Gastroesophageal sphincter (tissue), 4 donors: ENCODE data around the gene RBM39. TPM values are rescaled to one million over a fixed set of nuclear protein-coding genes. Genes with fewer than 3 reads are reported as not detected.
A peak's percentile ranks its signal among the peaks of the same experiment; 100 is the strongest.

Experiments
- ATAC-seq: fragments of 150-250 bp; one replicate; pipeline ENCODE4 v1.9.1; 2016; ENCODE audit warnings: mild to moderate bottlenecking, moderate library complexity
- H3K27ac ChIP-seq, 4 donors: fragments of 200-600 bp; sonication (generic) in 3 of 4; 1 replicate in 3 of 4; 2 replicates in 1 of 4; pipeline ENCODE4 v1.5.1; 2016 to 2019
- H3K27me3 ChIP-seq: fragments of 200-600 bp; sonication (generic); one replicate; pipeline ENCODE4 v1.5.1; 2019
- H3K36me3 ChIP-seq, 2 donors: fragments of 200-600 bp; sonication (generic); one replicate each; pipeline ENCODE4 v1.5.1; 2019; ENCODE audit warnings: control low read depth in 1 of 2
- H3K4me1 ChIP-seq, 3 donors: fragments of 200-600 bp; sonication (generic); 1 replicate in 2 of 3; 2 replicates in 1 of 3; pipeline ENCODE4 v1.5.1; 2016 to 2019; ENCODE audit warnings: control low read depth in 2 of 3
- H3K4me3 ChIP-seq, 2 donors: fragments of 200-600 bp; sonication (generic); one replicate each; pipeline ENCODE4 v1.5.1; 2019; ENCODE audit warnings: mild to moderate bottlenecking in 1 of 2, moderate library complexity in 1 of 2
- H3K9me3 ChIP-seq, 3 donors: fragments of 200-600 bp; sonication (generic); one replicate each; pipeline ENCODE4 v1.5.1; 2017 to 2019; ENCODE audit warnings: control low read depth in 2 of 3
- EP300 ChIP-seq: sonication (generic); formaldehyde crosslinking; IDR thresholded peaks from one replicate; pipeline ENCODE4 v1.6.1; 2017; ENCODE audit warnings: antibody characterized with exemption, mild to moderate bottlenecking
- POLR2A ChIP-seq, 2 donors: fragments of 450-650 bp; IDR thresholded peaks; one replicate each; pipeline ENCODE4 v1.6.1; 2017; ENCODE audit warnings: antibody characterized with exemption in 2 of 2, mild to moderate bottlenecking in 2 of 2, moderate library complexity in 1 of 2
- POLR2AphosphoS5 ChIP-seq: sonication (generic); formaldehyde crosslinking; IDR thresholded peaks from one replicate; pipeline ENCODE4 v1.6.1; 2017; ENCODE audit warnings: antibody characterized with exemption
- WGBS, 2 donors: methylation state at CpG; one replicate each; pipeline ENCODE4 v1.1.5; 2018; ENCODE audit warnings: low coverage in 1 of 2; 5-methylcytosine and 5-hydroxymethylcytosine counted together
- total RNA-seq, 4 donors: library from RNA; depleted of rRNA; stranded (reverse); fragments of >200 nt; gene quantifications; one replicate each; pipeline ENCODE4 v1.1.0, GENCODE V29; 2016
- TF ChIP-seq, protein P1 (sequence below), 4 experiments: fragments of 200-600 bp in 2 of 4; fragments of 450-650 bp in 2 of 4; sonication (generic) in 1 of 4; IDR thresholded peaks; one replicate each; pipeline ENCODE4 v1.5.1; 2017 to 2019; ENCODE audit warnings: antibody characterized with exemption in 4 of 4, mild to moderate bottlenecking in 2 of 4, moderate library complexity in 2 of 4

The RBM39 gene
- total RNA-seq, 4 donors from 2014 or later = 159 to 369 (median 238) TPM

DNA sequence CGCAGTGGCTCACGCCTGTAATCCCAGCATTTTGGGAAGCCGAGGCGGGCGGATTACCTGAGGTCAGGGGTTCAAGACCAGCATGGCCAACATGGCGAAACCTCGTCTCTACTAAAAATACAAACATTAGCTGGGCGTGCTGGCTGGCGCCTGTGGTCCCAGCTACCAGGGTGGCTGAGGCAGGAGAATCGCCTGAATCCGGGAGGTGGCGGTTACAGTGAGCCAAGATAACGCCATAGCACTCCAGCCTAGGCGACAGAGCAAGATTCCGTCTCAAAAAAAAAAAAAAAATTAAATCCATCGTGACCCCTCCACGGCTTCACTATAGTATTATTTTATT lies 76.1 kb downstream of the RBM39 start:
- ATAC-seq = no peak
- Histone ChIP-seq H3K27me3 (no peaks in the 10 kb centered on the region), H3K4me3 (no peak overlapping the region), H3K36me3 (peaks cover 0 to 33% of the 10 kb centered on the region in 2 donors), H3K27ac (peak overlapping the region in 1 of 4 donors; percentile 100), H3K4me1 (peaks cover 0 to 29% (median 12%) of the 10 kb centered on the region in 3 donors), H3K9me3 (no peaks in the 10 kb centered on the region)
- 97% methylated on average over 5 of the region's 17 CpGs; no CpG with 5 or more reads in 1 of the 2 donors for WGBS, 2 donors
- TF ChIP-seq, protein P1, sequence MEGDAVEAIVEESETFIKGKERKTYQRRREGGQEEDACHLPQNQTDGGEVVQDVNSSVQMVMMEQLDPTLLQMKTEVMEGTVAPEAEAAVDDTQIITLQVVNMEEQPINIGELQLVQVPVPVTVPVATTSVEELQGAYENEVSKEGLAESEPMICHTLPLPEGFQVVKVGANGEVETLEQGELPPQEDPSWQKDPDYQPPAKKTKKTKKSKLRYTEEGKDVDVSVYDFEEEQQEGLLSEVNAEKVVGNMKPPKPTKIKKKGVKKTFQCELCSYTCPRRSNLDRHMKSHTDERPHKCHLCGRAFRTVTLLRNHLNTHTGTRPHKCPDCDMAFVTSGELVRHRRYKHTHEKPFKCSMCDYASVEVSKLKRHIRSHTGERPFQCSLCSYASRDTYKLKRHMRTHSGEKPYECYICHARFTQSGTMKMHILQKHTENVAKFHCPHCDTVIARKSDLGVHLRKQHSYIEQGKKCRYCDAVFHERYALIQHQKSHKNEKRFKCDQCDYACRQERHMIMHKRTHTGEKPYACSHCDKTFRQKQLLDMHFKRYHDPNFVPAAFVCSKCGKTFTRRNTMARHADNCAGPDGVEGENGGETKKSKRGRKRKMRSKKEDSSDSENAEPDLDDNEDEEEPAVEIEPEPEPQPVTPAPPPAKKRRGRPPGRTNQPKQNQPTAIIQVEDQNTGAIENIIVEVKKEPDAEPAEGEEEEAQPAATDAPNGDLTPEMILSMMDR (IDR thresholded peaks at IDR 0.05) = no peak
- TF ChIP-seq POLR2AphosphoS5 (no peak), EP300 (no peak), POLR2A (IDR thresholded peaks at IDR 0.05) (no peak)

DNA sequence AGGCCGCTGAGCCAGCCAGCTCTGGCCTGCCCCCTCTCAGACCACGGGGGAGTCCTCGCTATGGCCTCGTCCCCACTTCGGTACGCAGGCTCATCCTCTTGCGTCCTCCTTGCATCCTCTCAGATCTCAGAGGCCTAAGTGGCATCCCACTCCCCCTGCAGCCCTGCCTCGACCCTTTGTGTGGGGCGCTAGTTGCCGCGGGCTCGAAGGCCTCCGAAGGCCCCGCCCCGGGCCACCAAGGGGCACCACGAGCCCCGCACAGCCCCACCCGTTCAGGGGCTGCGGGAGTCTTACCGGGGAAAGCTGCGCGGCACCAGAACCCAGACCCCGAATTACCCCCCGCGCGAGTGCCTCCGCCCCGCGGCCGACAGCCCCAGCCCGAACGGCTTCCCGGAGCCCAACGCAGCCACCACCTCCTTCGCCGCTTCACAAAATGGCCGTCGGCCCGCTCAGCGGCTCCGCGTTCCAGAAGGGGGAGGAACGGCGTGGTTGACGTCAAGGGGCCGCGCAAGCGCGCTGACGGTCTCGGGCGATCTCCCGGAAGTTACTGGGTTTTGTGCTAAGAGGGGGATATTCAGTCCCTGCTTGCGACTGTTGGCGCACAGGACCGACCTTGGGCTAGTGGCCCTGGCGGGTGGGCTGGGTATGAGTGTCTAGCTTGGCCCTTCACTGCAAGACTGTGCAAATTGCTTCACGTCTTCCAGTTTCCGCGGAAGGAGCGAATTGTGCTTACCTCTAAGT lies 77.4 kb downstream of the RBM39 start, which contains the start of the genes CPNE1 and RBM12:
CPNE1 (minus strand) TSS at position 435 of the 741 bp plus-strand sequence. CDS start 31,977 bp downstream, outside the sequence.
RBM12 (minus strand) TSS at position 435 of the 741 bp plus-strand sequence. CDS start 9,578 bp downstream, outside the sequence.
- 0 to 2% methylated on average over 6 to 11 of the region's 61 CpGs for WGBS, 2 donors
- Histone ChIP-seq H3K9me3 (no peaks in the 10 kb centered on the region), H3K4me1 (peaks cover 3 to 42% (median 12%) of the 10 kb centered on the region in 3 donors), H3K27me3 (no peaks in the 10 kb centered on the region), H3K4me3 (peak within 1 kb of the TSS; percentile 78 to 81), H3K27ac (peak within 1 kb of the TSS; percentile 92 to 100 (median 98)), H3K36me3 (peaks cover 0 to 20% of the 10 kb centered on the region in 2 donors)
- ATAC-seq = peak; percentile 97
- TF ChIP-seq, protein P1 (IDR thresholded peaks at IDR 0.05) = peak in 2 of 4 experiments; percentile 2 to 32
- TF ChIP-seq POLR2AphosphoS5 (peak; percentile 97), EP300 (no peak), POLR2A (IDR thresholded peaks at IDR 0.05) (peak; percentile 87 to 92)

DNA sequence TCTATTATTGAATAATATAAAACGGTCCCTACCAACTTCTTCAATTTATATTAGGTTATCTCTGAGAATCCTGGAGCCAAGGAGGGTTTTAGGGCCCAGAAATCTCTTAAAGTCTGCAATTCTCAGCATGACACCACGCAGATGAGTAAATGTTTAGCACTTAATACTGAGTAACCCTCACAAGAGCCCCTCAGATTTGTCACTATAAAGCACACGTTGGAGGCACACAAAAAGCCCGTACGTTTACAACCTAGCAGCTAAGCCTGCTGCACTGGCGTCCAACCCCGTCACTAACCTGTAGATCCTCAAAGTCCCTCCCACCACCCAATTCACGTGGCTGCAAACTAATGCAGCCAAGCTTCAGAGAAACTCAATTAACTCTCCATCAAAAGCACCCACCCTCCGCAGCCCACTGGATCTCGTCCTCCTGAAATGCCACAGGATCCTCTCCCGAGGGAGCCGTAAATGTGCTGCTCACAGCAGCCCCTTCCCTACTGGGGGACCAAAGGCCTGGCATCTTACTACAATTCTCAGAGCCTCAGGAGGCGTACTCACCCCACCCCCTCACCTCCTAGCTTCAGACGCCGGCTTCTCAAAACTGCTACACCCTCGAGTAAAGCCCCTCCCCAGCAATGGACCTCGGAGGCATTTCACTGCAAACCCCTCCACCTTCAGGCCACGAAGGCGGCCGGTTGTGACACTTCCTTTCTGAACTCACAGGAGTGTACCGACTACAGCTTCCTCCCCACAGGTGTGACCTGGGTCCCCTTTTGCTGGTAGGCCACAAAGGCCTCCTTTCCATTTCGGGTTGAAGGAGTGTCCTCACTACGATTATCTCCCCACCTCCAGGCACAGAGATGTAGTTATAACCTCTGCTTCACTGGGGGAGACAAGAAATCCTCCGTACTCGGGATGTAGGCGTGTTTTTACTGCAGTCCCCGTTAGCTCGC lies 78.3 kb downstream of the RBM39 start:
- ATAC-seq = peak; percentile 6
- H3K4me1 ChIP-seq = peaks cover 3 to 50% (median 14%) of the 10 kb centered on the region in 3 donors
- H3K4me3 ChIP-seq = peak overlapping the region; percentile 78 to 81
- H3K36me3 ChIP-seq = peaks cover 0 to 12% of the 10 kb centered on the region in 2 donors
- WGBS, 2 donors = 0% methylated on average over 14 to 27 of the region's 28 CpGs
- no peaks in the 10 kb centered on the region for H3K27me3 ChIP-seq
- H3K27ac ChIP-seq = peak overlapping the region; percentile 92 to 100 (median 98)
- H3K9me3 ChIP-seq = no peaks in the 10 kb centered on the region
- TF ChIP-seq, protein P1 (IDR thresholded peaks at IDR 0.05) = no peak
- TF ChIP-seq POLR2A (IDR thresholded peaks at IDR 0.05) (no peak), EP300 (no peak), POLR2AphosphoS5 (no peak)

DNA sequence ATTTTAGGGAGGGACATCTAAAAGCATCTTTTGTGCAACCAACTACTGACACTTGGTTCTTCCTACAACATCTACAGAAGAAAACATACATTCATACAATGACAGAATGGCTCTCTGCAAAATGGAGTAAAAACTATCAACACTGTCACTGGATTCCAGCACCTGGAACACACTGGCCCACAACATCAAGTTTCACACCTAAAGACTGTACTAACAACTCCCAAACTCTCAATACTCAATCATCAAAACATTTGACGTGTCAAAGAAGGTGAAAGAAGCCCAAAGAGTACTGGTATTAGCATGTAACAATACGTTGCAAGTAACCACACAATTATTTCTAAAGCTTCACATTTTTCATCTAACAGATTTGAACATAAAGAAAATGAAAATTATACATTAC lies 79.5 kb downstream of the RBM39 start:
- Histone ChIP-seq H3K4me1 (peaks cover 3 to 63% (median 19%) of the 10 kb centered on the region in 3 donors), H3K36me3 (peaks cover 0 to 1% of the 10 kb centered on the region in 2 donors), H3K9me3 (no peaks in the 10 kb centered on the region), H3K27me3 (no peaks in the 10 kb centered on the region), H3K27ac (peak overlapping the region in 1 of 4 donors; percentile 12), H3K4me3 (peak overlapping the region in 1 of 2 donors; percentile 81)
- ATAC-seq = no peak
- TF ChIP-seq POLR2A (IDR thresholded peaks at IDR 0.05) = no peak
- TF ChIP-seq, protein P1 (IDR thresholded peaks at IDR 0.05) = no peak
- WGBS, 2 donors = 16 to 20% methylated on average over 2 of the region's 2 CpGs
